ENCODE data around the gene TMEM163.
"Not testable (repeated sequence)": the region's sequence is repeated elsewhere in the genome, so short reads cannot be mapped to it uniquely, and the experiment has no call there.

TMEM163 gene

GRCh38 chr2:134657650-134658250 is 61.0 kb downstream of the TMEM163 start:
- Mint-ChIP-seq H3K4me1 (no peaks in the 10 kb centered on the region), H3K9me3 (no peaks in the 10 kb centered on the region), H3K36me3 (ENCODE audit: low read depth) (no peaks in the 10 kb centered on the region), H3K27me3 (ENCODE audit: low read depth) (no peaks in the 10 kb centered on the region), H3K27ac (no peak overlapping the region), H3K4me3 (no peak overlapping the region)
- TF ChIP-seq CTCF (IDR thresholded peaks at IDR 0.05; ENCODE audit: unreplicated experiment in 3 of 3): peak in 2 of 3 experiments; percentile 19 to 28

DNA sequence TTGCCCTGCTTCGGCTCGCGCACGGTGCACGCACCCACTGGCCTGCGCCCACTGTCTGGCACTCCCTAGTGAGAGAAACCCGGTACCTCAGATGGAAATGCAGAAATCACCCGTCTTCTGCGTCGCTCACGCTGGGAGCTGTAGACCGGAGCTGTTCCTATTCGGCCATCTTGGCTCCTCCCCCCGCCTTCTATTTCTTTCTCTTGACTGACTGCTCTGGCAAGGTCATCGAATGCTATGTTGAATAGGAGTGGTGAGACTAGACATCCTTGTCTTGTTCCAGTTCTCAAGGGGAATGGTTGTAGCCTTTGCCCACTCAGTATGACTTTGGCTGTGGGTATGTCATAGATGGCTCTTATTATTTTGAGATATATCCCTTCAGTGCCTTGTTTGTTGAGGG is 62.4 kb downstream of the TMEM163 start:
- H3K4me1 Mint-ChIP-seq; H3K27ac Mint-ChIP-seq; H3K27me3 Mint-ChIP-seq (ENCODE audit: low read depth): not testable (repeated sequence)

GRCh38 chr2:134648586-134648985 is 70.2 kb downstream of the TMEM163 start:
- H3K36me3 Mint-ChIP-seq (ENCODE audit: low read depth): no peaks in the 10 kb centered on the region
- H3K4me1 Mint-ChIP-seq: no peaks in the 10 kb centered on the region
- H3K27me3 Mint-ChIP-seq (ENCODE audit: low read depth): no peaks in the 10 kb centered on the region
- TF ChIP-seq CTCF (IDR thresholded peaks at IDR 0.05; ENCODE audit: unreplicated experiment in 3 of 3): no peak
- no peak overlapping the region for H3K4me3 Mint-ChIP-seq
- no peaks in the 10 kb centered on the region for H3K9me3 Mint-ChIP-seq
- no peak overlapping the region for H3K27ac Mint-ChIP-seq

More for the DNA sequence above, 62.4 kb downstream of the TMEM163 start:
- not testable (repeated sequence) for H3K9me3 Mint-ChIP-seq; H3K36me3 Mint-ChIP-seq (ENCODE audit: low read depth)
- H3K4me3 Mint-ChIP-seq: peak overlapping the region in 1 of 3 experiments; percentile 35

- no peaks in the 10 kb centered on the region for H3K36me3 Mint-ChIP-seq (ENCODE audit: low read depth)
- TF ChIP-seq CTCF (IDR thresholded peaks at IDR 0.05; ENCODE audit: unreplicated experiment in 3 of 3): no peak
- H3K4me1 Mint-ChIP-seq: no peaks in the 10 kb centered on the region
- no peak overlapping the region for H3K27ac Mint-ChIP-seq
- no peaks in the 10 kb centered on the region for H3K27me3 Mint-ChIP-seq (ENCODE audit: low read depth)
- H3K9me3 Mint-ChIP-seq: no peaks in the 10 kb centered on the region
- no peak overlapping the region for H3K4me3 Mint-ChIP-seq
Observed at GRCh38 chr2:134647607-134648256, 71.1 kb downstream of the TMEM163 start.

GRCh38 chr2:134642938-134643337 is 75.9 kb downstream of the TMEM163 start:
- no peak overlapping the region for H3K27ac Mint-ChIP-seq
- no peak overlapping the region for H3K4me3 Mint-ChIP-seq
- peaks cover 3% of the 10 kb centered on the region for H3K27me3 Mint-ChIP-seq (ENCODE audit: low read depth)
- no peaks in the 10 kb centered on the region for H3K36me3 Mint-ChIP-seq (ENCODE audit: low read depth)
- no peaks in the 10 kb centered on the region for H3K4me1 Mint-ChIP-seq
- no peaks in the 10 kb centered on the region for H3K9me3 Mint-ChIP-seq
- no peak for TF ChIP-seq CTCF (IDR thresholded peaks at IDR 0.05; ENCODE audit: unreplicated experiment in 3 of 3)

DNA sequence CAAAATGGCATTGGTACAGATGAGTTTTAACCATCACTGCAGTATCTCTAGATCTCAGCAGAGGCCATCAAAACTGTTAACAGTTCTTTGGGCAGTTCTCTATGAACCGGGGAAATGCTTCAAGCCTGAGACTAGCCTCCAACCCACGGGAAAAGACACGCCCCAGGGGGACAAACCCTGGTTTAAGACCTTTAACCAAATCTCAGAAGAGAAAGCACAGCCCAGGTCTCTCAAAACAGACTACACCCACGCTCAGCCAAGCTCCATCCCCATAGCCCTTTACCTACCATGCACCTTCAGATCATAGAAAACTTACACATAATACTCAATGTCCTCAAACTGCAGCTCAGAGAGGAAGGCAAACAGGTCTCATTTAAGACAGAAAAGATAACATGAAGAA is 78.3 kb downstream of the TMEM163 start:
- H3K4me3 Mint-ChIP-seq: no peak overlapping the region
- no peaks in the 10 kb centered on the region for H3K4me1 Mint-ChIP-seq
- no peaks in the 10 kb centered on the region for H3K36me3 Mint-ChIP-seq (ENCODE audit: low read depth)
- TF ChIP-seq CTCF (IDR thresholded peaks at IDR 0.05; ENCODE audit: unreplicated experiment in 3 of 3): no peak
- no peak overlapping the region for H3K27ac Mint-ChIP-seq
- peaks cover 3% of the 10 kb centered on the region for H3K27me3 Mint-ChIP-seq (ENCODE audit: low read depth)
- no peaks in the 10 kb centered on the region for H3K9me3 Mint-ChIP-seq

Data from nephron (organoid).